ENCODE results near the gene NPTX2.
"Not testable (repeated sequence)": the region's sequence is repeated elsewhere in the genome, so short reads cannot be mapped to it uniquely, and the experiment has no call there.

Gene NPTX2, protein sequence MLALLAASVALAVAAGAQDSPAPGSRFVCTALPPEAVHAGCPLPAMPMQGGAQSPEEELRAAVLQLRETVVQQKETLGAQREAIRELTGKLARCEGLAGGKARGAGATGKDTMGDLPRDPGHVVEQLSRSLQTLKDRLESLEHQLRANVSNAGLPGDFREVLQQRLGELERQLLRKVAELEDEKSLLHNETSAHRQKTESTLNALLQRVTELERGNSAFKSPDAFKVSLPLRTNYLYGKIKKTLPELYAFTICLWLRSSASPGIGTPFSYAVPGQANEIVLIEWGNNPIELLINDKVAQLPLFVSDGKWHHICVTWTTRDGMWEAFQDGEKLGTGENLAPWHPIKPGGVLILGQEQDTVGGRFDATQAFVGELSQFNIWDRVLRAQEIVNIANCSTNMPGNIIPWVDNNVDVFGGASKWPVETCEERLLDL

DNA sequence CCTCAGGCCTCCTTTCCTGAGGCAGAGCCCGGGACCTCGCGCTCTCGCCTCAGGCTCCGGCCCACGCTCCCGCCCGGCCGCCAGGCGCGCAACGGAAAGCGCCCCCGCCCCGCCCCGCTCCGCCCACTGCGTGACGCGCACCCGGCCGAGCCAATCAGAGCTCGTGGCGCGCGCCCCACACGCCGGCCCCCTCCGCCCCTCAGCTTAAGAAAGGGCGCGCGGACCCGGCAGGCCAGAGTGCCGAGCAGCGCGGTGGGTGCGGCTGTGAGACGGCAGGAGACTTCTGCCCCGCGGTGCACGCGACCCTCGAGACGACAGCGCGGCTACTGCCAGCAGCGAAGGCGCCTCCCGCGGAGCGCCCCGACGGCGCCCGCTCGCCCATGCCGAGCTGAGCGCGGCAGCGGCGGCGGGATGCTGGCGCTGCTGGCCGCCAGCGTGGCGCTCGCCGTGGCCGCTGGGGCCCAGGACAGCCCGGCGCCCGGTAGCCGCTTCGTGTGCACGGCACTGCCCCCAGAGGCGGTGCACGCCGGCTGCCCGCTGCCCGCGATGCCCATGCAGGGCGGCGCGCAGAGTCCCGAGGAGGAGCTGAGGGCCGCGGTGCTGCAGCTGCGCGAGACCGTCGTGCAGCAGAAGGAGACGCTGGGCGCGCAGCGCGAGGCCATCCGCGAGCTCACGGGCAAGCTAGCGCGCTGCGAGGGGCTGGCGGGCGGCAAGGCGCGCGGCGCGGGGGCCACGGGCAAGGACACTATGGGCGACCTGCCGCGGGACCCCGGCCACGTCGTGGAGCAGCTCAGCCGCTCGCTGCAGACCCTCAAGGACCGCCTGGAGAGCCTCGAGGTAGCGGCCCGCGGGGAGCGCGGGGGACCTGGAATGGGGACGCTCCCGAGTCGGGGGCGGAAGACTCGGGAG is at the start of gene NPTX2:
Gene NPTX2 (plus strand): TSS at position 235 of the 909 bp plus-strand sequence. CDS start 177 bp downstream, at position 412.
- DNase-seq, result peak; percentile 91

DNA sequence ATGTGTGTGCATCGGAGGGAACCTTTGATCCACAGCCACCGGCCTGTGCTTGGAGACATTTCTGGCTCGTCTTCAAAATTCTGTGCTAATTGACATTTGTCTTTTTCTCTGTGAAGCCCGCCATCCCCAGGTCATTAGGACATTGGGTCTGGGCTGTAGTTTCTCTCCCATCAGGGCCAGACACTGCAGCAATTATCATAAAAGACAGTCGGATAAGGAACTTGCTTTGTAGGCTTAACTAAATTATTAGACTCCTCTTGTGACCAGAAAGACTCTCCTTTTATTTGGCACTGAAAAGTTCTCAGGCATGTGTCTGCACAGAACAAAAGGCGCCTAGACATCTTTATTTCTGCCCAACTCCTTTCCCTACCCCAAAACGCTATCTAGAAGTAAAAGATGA is 49.1 kb upstream of the NPTX2 start:
- no peak for DNase-seq

DNA sequence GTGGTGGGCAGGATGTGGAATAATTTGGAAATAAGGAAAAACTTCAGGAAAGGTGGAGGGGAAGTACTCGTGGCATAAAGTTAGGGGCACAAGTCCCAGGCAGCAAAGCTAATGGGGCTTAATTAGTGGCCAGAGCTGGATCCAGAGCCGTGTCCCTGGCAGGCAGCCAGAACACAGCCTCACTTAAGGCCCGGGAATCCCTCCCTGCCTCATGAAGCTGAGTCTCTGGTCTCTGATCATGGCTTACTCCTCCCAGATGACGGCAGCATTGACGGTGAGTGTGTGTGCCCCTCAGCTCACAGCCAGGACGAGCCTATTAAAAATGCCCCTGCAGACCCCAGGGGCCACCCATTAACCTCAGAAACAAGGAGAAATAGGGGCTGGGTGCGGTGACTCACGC is 48.2 kb upstream of the NPTX2 start:
- DNase-seq, result peak; percentile 39

DNA sequence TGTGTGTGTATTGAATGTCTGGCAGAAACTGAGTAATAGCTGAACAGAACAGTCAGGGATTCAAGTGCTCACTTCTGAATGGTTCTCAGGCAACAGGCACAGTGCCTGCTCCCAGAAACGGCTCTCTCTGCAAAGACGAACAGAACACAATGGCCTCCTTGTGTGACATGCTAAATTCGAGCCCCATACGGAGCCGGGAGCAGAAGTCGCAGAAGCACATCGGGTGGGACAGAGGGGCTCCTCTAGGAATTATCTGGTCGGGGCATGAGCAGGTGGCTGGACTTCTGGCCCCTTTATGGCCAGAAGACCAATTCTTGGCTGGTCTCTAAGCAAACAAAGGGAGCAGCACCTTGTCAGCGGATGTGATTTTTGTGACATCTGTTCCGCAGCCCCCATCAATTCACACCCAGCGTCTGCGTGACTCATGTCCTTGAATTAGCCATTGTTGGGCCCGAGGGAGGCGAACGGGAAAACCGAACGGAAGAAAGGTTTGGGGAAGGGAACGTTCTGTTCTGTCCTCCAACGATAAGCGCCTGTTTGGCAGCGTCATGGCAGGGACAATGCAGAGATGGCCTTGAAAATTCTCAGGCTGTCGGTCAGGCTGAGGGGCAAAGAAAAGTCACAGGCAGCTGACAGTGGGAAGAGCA is 47.3 kb upstream of the NPTX2 start:
- peak; percentile 60 for DNase-seq

DNA sequence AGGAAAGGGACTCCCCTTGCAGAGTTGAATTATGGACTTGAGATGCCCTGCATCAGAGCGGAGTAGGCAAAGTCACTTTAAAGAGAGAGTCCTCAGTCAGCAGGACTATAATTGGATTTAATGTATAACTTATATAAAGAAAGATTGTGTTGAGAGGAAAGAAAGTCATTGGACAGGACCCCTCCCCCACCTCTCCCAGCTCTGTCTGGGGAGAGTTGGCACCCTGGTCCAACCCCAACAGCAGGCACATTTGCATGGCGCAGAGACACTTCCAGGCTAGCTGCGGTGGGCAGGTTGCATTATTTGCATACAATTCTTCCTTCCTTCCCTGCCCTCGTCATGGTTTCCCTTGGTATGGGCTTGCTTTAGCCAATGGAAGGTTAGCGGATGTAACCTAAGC is 46.1 kb upstream of the NPTX2 start:
- DNase-seq, result no peak

DNA sequence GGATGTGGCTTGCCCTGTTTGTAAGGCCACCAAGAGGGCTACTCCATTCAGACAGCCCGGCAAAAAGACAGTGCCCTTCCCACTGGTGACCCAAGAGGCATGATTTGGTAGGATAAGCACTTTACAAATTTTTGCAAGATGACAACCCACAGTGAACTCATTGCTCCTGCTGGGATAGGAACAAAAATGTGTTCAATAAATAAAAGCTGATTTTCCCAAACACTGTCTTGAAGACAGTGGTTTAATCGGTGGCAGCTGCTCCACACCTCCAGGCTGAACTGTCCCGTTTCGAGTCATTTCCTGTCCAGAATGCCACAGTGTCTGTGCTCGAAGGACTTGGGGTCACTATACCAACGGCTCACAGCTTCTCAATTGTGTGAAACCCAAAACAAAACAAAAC is 45.1 kb upstream of the NPTX2 start:
- DNase-seq, result no peak

DNA sequence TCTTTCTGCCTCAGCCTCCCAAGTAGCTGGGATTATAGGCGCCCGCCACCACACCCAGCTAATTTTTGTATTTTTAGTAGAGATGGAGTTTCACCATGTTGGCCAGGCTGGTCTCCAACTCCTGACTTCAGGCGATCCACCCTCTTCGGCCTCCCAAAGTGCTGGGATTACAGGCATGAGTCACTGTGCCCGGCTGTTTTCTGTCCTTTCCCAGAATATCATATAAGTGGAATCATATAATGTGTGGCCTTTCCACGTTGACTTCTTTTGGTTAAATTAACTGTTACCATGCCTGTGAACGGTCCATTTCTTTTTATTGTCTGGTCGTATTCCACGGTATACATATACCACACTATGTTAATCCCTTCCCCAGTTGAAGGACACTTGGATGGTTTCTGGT is 44.4 kb upstream of the NPTX2 start:
- not testable (repeated sequence) for DNase-seq

DNA sequence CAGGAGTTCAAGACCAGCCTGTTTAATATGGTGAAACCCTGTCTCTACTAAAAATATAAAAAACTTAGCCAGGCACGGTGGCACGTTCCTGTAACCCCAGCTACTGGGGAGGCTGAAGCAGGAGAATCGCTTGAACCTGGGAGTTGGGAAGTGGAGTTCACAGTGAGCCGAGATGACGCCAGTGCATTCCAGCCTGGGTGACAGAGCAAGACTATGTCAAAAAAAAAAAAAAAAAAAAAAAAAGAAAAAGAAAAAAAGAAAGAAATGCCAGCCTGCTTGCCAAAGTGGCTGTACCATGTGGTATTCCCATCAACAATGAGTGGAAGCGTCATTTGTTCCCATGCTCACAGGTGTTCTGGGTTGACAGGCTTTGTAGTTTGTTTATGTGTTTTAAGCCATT is 43.3 kb upstream of the NPTX2 start:
- DNase-seq, result no peak

DNA sequence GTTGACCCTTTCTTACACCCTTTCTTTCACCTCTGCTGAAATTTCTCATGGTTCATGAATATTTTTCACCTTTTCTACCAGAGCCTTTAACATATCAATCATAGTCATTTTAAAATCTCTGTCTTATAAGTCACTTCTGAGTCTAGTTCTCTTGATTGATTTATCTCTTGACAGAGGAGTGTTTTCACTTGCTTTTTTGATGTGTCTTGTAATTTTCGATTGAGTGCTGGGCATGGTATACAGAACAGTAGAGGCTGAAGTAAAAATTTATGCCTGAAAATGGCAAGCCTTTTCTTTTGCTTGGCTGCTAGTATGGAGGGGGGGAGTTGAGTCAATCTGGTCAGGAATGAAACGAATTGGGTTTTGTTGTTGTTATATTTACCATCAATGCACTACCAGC is 41.2 kb upstream of the NPTX2 start:
- DNase-seq, result no peak

DNA sequence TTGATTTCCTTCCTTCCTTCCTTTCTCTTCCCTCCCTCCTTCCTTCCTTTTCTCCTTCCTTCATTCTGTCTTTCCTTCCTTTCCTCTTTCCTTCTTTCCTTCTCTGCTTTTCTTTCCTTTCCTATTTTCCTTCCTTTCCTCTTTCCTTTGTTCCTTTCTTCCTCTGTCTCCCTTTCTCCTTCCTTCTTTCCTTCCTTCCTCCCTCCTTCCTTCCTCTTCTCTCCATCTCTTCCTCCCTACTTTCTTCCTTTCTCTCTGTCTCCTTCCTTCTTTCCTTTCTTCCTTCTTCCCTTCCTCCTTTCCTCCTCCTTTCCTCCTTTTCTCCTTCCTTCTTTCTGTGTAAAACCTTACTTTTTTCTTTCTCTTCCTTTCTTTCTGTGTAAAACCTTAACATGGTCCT is 32.3 kb upstream of the NPTX2 start:
- DNase-seq, result no peak

DNA sequence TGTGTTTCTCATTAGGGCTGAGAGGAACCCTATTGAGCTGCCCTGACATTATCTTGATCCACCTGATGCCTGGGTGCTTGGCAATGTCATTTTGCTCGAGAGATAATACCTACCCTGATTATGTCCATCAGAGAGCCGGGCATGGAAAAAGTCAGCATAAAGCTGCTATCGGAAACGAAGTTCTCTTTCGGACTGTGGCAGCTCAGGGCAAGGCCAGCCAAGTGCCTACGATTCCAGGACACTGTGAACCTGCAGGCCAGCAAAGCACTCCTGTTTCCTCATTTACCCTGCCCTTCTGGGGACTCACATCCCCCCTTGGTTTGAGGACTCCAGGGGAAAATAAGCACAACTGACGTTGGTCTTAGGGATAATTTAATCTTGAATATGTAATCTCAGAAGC is 25.2 kb upstream of the NPTX2 start:
- no peak for DNase-seq

DNA sequence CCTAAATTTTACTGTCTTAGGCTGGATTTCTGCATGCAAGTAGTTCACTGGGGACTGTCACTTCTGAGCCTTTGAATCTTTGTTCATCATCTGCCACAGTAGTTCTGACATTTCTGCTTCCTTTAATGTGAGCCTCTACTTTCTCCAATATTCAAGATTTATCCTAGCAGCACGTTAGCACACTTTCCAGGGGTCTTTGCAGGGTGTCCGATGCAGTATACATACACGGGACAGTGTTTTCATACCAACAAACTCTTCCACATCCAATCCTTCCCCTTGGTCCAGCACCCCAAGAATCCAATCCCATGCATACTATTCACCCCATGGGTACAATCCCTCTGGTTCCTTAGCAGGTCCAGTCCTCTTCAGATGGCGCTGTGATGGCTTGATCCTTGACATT is 22.7 kb upstream of the NPTX2 start:
- DNase-seq, result no peak

DNA sequence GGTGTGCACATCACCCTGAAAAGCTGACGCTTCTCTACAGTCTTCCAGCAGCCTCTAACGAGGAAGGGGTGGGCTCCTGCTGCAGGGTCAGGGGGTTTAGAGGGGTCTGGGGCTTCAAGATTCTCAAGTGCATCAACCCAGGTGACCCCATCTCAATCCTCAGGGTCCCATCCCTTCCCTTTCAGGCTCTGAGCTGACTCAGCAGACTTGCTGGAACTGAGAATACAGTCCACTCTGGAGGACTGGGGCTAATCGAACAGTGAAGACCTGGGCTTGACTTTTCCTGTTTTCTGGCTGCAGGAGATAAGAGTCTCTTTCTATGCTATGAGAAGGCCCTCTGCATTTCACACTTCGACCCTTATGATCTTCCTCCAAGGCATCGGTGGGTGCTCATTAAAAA is 22.3 kb upstream of the NPTX2 start:
- DNase-seq, result no peak

DNA sequence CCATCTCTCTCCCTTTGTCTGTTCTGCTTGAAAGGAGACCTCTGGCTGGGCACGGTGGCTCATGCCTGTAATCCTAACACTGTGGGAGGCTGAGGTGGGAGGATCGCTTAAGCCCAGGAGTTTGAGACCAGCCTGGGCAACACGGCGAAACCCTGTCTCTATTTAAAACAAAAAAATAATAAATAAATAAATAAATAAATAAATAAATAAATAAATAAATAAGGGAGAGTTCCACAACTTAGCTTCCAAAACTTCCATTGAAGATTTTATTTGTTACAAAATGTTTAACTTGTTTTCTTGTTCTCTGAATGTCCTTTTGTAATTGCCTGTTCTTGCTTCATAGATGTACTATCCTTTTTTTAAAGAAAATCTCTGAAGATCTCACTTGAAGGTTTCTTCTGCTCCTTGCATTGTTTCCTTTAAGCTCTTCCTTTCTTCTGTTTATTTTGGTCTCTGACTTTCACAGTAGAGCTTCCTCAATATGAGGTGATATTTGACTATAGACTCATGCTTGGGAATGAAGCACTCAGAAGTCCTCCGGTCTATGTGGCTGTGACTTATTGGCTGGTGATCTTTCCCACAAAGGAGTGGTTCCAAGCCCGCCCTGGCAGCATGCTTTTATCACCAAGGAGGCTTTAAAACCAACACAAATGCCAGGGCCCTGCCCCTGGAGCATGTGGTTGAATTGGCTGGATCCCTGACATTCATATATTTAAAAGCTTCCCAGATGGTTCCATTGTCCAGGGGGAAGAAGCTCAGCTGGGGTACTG is 18.1 kb upstream of the NPTX2 start:
- DNase-seq, result no peak

DNA sequence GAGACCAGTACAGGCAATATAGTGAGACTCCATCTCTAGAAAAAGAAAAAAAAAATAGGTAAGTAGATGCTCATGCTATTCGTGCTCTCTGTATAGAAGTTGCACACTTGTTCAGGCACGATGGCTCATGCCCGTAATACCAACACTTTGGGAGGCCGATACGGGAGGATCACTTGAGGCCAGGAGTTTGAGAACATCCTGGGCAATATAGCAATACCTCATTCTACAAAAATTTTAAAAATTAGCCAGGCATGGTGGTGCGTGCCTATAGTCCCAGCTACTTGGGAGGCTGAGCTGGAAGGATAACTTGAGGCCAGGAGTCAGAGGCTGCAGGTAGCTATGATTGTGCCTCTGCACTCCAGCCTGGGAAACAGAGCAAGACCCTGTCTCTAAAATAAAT is 17.2 kb upstream of the NPTX2 start:
- DNase-seq, result no peak

DNA sequence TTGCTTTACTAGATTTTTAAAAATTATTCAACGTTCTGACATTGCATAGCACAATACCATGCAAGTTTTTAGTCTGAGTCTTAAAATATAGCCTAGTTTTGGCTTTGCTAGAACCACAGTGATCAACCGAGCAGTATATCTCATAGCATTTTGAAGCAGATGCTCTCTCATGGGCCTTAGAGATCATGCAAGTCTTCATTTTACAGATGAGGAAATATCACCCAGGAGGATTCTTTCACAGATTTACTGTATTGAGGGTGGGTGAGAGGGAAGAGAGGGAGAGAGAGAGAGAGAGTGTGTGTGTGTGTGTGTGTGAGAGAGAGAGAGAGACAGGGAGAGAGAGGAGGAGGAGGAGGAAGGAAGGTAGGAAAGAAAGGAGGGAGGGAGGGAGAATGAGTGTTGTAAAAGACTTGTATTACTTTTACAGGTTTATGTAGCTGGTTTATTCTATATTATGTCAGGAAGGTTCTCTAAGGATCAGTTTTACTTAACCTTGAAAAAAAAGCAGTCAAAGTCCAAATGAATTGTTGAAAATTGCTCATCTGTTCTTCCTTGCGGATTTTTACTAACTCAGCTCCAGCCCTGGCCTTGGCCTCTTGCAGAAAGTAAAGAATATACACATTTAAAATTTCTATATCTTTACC is 14.2 kb upstream of the NPTX2 start:
- DNase-seq, result no peak

DNA sequence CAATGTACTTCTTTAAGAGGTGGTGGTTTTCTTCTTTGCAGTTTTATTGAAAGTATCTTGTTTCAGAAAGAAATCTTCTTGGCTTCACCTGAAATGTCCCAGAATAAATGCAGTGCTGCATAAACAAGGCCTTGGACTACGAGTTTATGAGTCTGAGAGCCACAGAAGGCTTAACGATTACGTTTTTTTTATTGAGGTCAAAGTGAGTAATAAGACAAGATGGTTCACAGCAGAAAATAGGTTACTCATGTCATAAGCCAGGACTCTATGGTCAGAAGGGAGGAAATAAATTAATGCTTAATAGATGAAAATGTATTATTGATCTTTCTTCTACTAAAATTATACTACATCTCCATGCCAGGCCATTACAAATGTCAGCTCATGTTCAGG is 13.7 kb upstream of the NPTX2 start:
- DNase-seq, result no peak

DNA sequence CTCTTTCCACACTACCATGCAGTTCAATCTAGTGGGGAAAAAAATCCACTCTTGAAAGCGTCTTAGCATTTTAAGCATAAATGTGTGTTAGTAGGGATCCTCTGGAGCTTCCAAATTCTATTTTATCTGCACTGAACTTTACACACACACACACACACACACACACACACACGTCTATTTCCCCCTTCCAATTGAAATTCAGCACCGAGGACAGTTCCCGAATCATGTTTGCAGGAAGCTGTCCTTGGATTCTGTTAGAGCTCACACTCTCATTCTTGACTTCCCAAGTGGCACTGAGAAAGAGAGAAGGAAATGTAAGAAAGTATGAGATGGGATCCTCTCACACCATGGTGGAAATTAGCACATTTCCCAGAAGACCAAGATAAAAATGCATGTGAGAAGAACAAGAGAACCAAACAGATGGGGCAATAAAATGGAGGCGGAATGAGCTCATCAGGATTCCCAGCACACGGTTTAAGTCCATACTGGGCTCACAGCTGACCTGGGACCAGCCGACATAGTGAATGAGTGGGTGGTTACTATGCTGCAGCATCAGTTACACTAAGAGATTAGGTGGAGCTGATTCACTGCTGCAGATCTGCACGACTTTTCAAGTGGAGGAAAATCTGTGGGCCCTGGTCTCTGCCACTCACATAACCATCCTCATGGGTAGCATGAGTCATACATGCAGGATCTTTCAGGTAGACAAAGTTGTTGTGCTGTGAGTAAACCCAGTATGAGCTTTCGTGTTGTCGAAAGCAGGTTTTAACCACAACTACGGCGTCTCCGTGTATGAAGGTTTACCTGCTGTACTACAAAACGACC is 3.3 kb upstream of the NPTX2 start:
- peak; percentile 87 for DNase-seq

DNA sequence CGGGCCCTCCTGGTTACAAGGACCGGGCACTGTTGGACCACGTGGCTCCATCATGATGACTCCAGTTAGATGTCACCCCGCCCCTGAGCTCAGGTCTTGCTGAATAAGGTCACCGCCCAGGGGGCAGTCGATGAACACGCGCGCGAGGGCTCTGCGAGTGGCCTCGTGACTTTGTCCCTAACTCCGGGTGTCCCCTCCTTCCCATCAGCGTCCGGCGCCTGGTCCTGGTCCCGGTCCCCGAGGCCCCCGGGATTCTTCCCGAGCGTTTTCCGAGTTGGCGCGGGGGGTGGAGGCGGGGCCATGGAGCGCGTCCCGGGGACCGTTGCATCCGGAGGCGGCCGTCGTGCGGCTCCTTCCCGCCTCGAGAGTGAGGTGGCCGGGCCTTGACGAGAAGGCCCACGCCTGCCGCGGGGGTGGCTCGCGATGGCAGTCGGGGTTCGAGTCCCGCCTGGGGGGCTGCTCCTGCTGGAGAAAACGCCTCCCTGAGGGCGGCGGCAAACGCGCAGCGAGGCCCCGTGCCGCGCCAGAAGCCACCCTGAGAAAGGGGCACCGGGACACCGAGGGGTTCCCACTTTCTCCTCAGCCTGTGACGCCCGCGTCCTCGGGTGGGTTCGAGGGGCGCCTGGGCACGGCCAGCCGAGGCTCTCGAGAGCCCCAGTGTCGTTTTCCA is 569 bp upstream of the NPTX2 start:
- DNase-seq, result peak; percentile 55

DNA sequence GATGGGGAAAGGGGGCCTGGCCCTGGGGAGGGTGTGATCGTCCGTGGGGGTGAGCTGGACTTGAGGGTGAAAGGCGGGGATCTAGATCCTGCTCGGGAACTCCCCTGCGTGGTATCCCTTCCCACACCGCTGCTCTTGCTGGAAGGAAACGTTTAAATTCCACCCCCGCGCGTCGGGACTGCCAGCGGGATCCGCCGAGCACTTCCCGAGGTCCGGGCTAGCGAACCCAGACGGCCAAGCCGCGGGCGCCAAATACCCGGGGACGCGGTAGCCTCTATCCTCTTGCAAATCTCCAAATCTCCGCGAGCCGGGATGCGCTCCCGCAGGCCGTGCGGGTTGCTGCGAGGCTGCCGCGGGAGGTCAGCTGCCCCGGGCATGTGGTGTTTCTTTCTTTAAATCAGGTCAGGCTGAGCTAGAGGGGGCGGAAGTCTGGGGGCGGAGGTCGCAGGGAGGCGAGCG is 904 bp downstream of the NPTX2 start:
- DNase-seq, result peak; percentile 51

DNA sequence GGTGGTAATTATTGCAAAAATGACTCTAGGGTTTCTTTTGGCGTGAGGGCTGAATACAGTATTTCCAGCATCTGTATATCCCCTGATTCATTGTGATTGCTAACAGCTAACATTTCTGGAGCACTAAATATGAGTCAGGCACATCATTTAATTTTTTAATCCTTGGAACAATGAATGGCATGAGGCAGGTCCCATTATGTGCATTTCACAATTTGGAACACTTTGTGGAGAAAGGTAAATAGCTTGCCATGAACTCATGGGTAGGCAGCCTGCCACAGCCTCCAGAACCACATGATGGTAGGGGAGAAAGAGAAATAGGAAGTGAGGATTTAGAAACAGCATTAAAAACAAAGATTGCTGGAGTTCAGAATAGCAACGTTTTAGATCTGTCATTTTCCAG is 1.7 kb downstream of the NPTX2 start:
- peak; percentile 21 for DNase-seq
